MM.1S (cell line): ENCODE data around the gene TTC33.

Experiments used
- CTCF ChIP-seq: fragments of 300-600 bp; sonication (generic); IDR thresholded peaks from 2 replicates; pipeline ENCODE4 v1.5.1; 2016; ENCODE audit warnings: antibody characterized with exemption, low read length, mixed read lengths
- EZH2 ChIP-seq: fragments of 300-600 bp; sonication (generic); optimal IDR thresholded peaks from 2 replicates; pipeline ENCODE3; 2017; ENCODE audit warnings: low read depth, mild to moderate bottlenecking, antibody characterized with exemption, low read length, mixed read lengths
- EZH2phosphoT487 ChIP-seq: fragments of 300-600 bp; sonication (generic); IDR thresholded peaks from 2 replicates; pipeline ENCODE4 v1.6.1; 2018; ENCODE audit warnings: antibody characterized with exemption, low read length

- TF ChIP-seq CTCF (no peak), EZH2 (no peak), EZH2phosphoT487 (no peak)
Observed at GRCh38 chr5:40653221-40654022, 102.3 kb downstream of the TTC33 start.
